GM21717 (cell line): ENCODE measurements around the gene NCK2.

Experiments
- ATAC-seq: cut with Tn5 transposase; IDR thresholded peaks from one replicate; pipeline ENCODE4 v1.9.1; 2021; ENCODE audit warnings: mild to moderate bottlenecking, moderate library complexity; ENCODE audit not compliant: unreplicated experiment

NCK2 gene

DNA sequence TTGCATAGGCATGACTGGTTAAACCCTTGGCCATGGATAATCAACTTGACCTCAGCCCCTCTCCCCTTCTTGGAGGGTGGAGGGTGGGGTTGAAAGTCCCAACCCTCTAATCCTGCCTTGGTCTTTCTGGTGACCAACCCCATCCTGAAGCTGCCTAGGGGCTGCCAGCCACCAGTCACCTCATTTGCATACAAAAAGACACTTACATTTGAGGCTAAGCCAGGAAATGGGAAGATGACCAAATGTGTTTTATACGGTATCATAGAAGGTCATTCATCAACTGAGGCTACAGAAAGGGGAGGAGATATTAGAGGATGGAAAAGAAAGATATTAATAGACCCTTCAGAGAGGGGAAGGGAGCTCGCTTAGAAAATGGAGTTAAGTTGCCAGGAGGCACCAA, 96.8 kb downstream of the NCK2 start:
- no peak for ATAC-seq

DNA sequence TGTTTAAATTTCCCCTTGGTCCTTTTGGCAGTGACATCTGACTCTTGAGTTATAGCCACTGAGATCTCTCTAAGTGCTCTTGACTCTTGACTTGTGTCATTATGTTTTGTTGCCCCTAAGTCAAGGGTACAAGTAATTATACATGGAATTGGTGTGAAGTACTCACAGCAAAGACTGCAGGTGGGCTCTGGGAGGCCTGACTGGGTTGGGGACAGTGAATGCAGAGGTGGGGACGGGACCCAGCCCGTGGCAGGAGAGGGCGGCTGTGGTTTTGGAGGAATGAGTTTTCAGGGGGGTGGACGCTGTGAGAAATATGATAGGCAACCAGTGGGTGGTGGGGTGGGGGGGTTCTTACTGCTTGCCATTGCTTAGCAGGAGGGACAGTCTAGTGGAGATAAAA, 97.8 kb downstream of the NCK2 start:
- no peak for ATAC-seq

DNA sequence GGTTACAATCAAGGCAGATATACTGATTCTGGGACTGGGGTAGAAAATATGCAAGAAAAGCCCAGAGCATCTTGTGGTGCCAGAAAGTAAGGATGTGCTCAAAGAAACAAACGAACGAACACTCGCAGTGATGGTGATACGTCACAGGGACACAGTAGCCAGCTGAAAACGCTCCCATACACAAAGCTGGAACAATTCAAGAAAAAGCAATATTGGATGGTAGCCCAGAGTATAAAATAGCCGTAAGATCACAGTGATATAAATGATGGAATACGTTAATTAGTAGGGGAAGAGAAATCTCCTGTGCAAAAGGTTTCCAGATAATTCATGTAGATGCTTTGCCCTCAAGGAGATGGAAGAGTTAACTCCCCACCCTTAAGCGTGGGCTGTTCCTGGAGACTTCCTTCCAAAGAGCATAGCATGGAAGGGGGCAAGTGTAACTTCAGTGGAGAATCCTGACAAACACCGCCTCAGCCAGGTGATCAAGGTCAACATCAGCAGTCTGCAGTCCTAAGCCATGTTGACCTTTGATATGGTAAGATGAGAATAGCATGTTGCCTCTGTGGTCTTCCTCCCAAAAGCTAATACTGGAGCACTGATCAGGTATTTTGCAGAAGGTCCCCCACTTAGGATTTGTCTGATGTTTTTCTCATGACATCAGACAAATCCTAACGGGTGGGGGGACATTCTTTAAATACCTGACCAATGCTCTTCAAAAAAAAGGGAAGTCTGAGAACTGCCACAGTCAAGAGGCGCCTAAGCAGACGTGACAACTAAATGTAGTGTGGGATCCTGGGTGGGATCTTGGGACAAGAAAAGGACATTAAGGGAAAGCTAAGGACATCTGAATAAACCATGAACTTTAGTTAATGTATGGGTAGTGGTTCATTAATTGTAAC, 99.0 kb downstream of the NCK2 start:
- no peak for ATAC-seq

DNA sequence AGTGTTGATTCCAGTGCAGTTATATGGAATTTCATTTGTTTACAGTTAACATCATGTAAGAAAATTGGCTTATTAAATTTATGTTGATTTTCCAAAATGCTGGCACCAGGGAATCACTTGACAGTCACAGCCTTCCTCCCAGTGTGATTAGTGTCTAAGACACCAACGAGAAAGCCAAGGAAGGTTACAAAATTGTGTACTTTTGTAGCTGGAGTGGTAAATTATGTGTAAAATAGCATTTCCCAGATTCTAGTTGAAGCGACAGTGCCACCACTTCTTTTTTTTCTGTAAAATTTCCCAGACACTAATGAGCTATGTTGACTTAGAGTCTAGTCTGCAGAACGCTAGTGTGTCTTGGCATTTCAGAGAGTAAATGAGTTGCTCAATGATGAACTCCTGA, 101.3 kb downstream of the NCK2 start:
- no peak for ATAC-seq

DNA sequence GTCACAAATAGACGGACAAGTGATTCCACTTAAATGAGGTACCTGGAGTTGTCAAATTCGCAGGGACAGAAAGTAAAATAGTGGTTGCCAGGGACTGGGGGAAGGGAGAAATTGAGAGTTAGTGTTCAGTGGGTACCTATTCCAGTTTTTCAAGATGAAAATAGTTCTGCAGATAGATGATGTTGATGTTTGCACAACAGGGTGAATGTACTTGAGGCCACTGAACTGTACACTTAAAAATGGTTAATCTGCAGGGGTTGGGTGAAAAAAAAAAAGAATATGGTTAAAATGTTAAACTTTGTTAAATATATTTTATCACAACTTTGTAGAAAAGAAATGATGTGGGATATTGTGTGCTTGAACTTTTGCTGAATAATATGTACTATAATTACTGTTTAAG, 102.3 kb downstream of the NCK2 start:
- ATAC-seq, result no peak

DNA sequence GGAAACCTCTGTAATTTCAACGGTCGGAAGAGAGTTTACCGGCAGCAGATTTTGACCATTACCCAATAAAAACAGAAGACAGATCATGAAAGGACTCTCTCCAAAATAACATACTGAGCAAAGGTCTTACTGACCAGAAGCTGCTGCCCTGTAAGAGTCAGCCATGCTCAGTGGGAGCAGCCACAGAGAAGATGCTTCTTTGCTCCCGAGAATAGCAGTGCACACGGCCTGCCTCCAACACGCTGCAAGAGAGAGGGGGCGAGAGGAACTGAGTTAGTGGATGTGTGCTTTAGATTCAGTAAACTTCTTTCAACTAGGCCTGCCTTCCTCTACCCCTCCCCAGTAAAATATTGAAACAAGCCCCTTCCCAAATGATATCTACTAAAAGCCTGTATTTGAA, 103.7 kb downstream of the NCK2 start:
- no peak for ATAC-seq

DNA sequence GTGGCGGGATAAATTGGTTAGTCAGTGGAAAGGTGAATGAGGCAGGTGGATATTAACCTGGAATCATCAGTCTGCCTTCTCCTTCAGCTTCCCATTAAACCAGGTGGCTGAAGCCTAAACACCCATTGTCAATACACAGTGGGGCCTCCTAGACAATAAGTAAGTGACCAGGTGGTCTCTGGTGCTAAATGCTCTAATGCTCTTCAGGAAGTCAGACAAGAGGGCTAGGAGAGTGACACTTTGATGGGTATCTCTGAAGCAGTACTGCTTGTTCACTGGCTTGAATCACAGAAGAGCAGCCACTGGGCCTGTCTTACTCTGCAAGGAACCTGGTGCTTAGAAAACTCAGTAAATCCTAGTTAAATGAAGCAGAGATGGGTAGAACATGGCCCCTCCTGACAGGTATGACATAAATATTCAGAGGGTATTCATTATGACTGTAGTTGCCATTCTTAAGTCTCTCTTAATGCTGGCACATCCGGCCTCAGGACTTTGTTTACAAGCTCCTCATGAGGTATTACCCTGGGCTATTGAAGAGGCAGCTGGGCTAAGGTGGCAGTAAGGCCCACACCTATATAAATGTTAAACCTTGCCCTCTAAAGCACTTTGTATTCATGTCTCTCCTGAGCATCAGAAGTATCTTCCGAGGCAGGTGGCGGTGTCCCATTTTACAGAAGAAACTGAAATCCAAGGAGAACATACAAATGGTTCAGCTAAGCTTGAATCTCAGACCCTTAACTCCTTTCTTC, 104.9 kb downstream of the NCK2 start:
- ATAC-seq, result no peak

DNA sequence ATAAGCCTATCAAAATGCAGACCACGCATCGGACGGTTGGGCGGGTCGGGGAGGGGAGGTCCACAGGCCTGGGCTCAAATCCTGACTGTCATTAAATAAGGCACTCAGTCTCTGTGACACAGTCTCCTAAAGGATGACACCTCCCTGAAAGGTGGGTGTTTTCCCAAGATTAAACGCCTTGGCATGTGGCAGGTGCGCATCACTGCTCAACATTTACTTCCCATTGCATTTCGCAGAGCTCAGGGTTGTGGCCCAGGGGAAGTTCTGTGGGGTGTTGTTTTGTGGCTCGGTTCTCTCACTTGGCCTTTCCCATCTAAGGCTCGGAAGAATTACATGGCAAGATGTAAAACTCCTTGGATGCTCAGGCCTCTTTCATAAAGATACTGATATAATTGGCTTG, 107.4 kb downstream of the NCK2 start:
- ATAC-seq, result no peak

DNA sequence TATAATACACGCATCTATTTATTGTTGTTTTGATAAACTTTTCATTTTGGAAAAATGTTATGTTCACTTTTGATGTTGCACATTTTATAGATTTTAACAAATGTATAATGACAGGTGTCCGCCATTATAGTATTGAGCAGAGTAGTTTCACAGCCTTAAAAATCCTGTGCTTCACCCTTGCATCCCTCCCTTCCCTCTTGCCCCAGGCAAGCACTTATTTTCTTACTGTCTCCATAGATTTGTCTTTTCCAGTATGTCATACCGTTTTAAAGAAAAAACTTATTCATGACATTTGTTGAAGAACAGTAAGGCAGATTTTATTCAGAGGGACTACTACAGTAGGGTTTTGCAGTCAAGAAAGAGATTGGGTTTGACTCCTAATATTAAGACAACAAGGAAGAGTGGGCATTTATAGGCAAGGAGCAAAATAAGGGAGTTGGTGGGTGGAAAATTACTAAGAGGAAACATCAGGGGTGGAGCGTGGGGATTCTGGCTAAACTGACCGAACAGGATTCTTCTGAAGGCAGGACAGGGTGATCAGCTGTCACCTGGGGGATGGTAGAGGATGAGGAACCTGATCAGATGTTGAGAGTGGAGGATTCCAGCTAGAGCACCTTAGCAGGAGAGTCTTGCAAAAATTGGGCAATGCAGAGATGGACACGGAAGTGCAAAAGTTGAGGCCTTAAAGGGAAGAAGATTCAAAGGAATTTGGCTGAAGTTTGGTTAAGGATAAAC, 108.8 kb downstream of the NCK2 start:
- no peak for ATAC-seq

DNA sequence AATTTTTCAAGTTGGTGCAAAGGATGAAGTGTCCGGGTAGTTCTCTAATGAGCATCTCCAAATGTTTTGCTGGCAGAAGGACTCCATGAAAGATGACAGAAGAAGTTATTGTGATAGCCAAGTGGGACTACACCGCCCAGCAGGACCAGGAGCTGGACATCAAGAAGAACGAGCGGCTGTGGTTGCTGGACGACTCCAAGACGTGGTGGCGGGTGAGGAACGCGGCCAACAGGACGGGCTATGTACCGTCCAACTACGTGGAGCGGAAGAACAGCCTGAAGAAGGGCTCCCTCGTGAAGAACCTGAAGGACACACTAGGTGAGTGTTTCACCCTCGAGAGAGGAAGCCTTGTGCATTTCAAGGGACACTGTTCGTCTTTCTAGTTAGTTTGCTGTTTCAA, 110.3 kb downstream of the NCK2 start:
- no peak for ATAC-seq

DNA sequence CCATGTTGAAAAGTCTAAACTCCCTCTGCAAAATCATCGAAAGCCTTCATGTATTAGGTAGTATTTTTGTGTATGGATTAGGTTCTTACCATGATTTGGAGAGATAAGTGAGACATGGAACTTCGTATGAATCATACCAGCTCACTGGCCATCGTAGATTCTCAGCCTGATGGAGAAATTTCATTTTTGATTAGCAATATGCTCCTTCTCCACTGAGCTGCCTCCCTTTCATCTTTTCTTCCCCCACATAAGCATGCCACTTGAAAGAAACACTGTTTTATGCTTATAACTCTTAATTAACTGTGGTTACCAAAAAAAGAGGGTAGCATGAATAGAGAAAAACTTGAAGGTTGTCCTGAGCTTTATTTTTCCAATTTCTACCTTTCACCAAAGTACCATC, 111.9 kb downstream of the NCK2 start:
- no peak for ATAC-seq

DNA sequence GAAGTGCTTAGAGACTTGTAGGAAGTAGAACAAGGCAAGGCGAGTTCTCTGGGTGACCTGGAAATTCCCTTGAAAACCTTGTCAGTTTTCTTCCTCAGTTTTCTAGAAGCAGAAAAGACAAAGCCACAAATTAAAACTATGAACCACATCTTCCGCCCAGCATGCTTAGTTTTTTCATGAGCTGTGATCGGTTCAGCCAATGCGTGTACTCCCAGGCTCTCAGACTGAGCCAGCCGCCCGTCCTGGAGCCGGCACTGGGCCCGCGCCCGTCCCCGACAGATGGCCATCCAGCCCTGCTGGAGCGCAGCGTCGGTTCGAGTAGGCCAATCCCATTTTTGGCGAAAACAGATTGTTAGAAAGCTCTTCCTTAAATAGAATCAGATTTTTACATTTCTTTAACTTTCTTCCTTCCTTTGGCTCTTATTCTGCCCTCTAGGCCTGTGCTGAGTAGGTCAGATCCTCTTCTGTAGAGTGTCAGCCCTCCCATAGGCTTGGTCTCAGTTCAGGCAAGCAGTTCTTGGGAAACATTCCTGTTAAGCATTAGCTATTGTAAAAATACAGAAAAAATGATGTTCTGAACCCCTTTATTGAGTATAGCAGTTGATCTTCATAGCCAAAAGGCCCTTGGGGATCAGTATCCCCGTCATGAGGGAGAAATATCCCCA, 112.5 kb downstream of the NCK2 start:
- ATAC-seq, result no peak

DNA sequence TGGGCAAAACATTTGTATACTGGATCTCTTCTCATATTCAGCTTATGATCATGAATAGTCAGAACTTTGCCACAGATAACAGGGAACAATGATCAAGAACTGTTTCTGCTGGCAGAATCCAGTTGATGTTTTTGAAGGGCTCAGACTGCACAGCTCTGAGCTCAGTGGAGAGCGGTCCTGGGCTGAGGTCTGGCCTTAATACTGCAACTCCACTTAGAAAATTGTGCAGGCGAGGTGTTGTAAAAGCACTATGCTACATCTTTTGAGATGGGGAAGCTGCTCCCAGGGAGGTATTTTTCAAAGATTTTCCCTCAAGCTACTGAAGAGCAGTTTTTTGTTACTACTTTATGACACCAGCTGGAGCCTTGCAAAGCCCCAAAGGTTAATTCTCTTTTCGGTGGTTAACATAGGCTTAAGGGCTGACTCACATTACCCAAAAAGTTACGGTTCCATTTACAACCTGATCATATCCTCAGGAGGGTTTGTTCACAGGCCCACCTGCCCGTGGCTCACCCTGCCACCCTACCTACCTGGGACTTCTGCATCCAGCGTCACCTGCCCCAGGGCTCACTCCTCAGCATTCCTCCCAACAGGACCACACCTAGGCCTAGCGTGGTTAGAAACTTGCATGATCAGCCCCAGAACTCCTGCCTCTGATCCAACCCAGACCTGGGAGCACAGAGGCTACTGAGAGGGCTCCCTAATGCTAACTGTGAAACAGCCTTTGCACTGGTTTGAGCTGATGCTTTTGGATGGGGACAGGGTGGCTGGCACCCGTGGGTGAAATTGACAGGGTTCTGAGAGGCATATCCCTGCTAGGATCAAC, 114.4 kb downstream of the NCK2 start:
- no peak for ATAC-seq

DNA sequence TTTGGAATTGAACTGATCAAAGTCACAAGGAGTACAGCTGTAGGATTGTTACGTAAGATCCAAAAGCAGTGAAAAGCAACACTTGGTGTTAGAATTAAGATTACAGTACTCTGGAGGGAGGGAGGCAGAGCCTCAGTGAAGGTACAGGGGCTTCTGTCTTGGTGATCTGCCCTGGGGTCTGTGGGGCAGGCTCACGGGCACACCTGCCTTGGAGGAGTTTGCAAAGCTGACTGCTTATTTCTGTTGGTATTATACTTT, 114.9 kb downstream of the NCK2 start:
- no peak for ATAC-seq

DNA sequence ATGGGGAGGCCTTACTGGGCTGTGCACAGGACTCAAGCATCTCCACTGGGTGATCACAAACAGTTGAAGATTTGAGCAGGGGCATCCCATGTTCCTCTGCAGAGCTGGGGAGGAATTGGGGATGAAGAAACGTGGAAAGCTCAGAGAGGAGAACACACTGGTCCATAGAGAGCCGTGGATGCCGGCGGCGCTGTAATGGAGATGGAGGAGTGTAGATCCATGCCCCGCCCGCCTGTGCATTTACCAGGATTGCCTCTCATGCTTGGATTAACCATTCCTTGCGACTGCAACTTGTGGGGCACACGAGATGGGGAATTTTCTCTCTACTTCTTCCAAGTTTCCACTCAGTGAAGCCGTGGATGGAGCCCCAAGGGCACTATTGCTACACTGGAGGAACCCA, 115.9 kb downstream of the NCK2 start:
- ATAC-seq, result no peak

DNA sequence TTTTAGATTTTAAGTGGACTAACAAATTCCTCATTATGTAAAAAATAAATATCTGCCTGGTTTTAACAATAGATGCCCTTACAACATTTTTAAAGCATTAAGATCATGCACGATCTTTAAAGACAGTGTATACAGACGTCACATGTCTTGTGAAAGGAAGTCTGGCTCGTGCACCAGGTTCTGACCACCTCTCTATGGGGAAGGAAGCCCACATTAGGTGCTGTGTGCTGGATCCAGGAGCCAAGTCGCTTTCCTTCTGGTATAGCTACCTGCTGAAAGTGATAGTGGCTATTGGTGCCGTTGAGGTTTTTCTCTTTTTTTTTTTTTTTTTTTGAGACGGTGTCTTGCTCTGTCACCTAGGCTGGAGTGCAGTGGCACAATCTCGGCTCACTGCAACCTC, 116.5 kb downstream of the NCK2 start:
- no peak for ATAC-seq

DNA sequence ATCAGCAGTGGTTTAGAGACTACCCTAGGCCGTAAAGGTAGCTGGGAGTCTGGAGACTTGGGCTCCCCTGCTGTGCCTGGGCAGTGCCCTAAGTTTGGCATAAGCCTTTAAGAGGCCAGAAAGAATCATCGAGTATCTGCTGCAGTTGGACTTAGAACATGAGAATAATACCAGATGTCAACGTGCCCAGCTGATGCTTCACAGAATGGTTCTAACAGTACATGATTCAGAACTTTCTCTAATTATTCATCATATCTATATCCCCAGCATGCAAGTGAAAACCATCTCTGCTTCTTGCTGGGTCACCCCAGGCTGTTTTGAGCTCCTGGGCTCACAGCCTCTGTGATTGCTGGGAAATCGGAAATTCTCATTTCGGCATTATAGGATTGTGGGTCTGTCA, 118.1 kb downstream of the NCK2 start:
- ATAC-seq, result no peak

DNA sequence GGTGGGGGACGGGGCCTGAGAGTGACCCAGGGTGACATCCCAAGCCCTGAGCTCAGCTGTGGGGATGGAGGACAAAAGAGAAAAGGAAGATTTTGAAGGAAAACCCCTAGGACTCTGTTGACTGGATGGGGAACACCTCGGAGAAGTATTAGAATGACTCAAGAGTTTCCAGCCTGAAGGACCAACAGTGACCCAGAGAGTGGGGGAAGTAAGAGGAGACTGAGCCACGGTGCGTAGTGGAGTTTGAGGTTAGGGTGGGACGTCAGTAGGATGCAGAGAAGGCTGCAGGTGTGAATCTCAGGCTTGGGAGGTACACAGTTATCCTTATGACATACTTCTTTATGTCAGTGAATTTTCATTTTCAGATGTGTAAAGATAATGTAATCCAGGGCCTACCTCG, 119.5 kb downstream of the NCK2 start:
- ATAC-seq, result no peak

DNA sequence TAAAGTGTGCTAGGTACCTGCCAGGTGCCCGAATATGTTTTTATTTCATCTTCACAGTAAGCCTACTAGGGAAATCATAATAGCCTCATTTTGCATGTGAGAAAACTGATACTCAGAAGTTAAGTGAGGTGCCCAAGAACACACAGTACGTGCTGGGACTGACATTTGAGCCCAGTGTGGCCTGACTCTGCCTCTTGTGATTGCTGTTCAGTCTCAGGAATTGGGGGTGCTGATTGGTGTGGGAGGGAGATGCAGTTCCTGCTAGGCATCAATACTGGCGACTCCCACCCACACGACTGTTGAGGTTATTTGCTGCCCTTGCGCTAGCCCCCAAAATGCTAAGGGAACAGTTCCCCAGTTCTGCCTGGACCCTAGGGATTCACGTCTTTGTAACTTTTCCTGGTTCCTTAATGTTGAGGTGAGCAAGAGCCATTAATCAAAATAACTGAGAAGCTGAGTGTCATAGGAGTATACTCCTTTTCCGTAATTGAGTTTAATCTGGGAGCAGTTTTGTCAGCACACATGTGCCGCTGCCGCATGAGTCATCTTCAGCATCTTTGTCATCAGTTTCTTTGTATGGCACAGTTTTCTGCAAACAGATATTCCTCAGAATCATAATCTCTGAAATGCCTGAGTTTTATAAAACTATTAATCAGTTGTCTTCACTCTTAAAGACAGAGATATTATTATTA, 120.7 kb downstream of the NCK2 start:
- no peak for ATAC-seq
